ENCODE data around the gene FAM78A.

- no peak for TF ChIP-seq CTCF (conservative IDR thresholded peaks at IDR 0.05)
- TF ChIP-seq ZFX (IDR thresholded peaks at IDR 0.05), result no peak
Observed at GRCh38 chr9:131278702-131279111, 2.4 kb upstream of the FAM78A start.
